Activated CD8-positive, alpha-beta memory T cell treated with anti-CD3 and anti-CD28 coated beads, Interleukin-2, amount 10 ng/mL, durations not matched to agents 7 days and 5 days (primary cell): Measurements from ENCODE around the gene CLCN1. TPM values are rescaled to one million over a fixed set of nuclear protein-coding genes. Genes with fewer than 3 reads are reported as not detected.
"Not testable (repeated sequence)": the region's sequence is repeated elsewhere in the genome, so short reads cannot be mapped to it uniquely, and the experiment has no call there.

Source experiments
- ATAC-seq: fragments of 150-1000 bp; cut with Tn5 transposase; one replicate; pipeline ENCODE4 v1.10.0; 2021; ENCODE audit warnings: moderate library complexity
- CTCF ChIA-PET: fragments of 350-600 bp; sonication (Branson Sonifier 250); formaldehyde crosslinking; loops from one replicate; lab custom pipeline; 2021; ENCODE audit warnings: antibody characterized with exemption; lab: Charles Lee
- DNase-seq: peaks from one replicate; pipeline ENCODE4 v3.0.0-alpha.2; 2020
- H3K27ac Mint-ChIP-seq: one replicate; pipeline ENCODE4 v1.8.0; 2021; ENCODE audit warnings: mild to moderate bottlenecking, mixed read lengths
- H3K27me3 Mint-ChIP-seq: one replicate; pipeline ENCODE4 v1.8.0; 2021; ENCODE audit warnings: mixed read lengths
- H3K36me3 Mint-ChIP-seq: one replicate; pipeline ENCODE4 v1.8.0; 2021; ENCODE audit warnings: mild to moderate bottlenecking, mixed read lengths
- H3K4me1 Mint-ChIP-seq: one replicate; pipeline ENCODE4 v1.8.0; 2021; ENCODE audit warnings: mixed read lengths
- H3K4me3 Mint-ChIP-seq: one replicate; pipeline ENCODE4 v1.8.0; 2021; ENCODE audit warnings: mild to moderate bottlenecking, moderate library complexity, mixed read lengths
- H3K9me3 Mint-ChIP-seq: one replicate; pipeline ENCODE4 v1.8.0; 2022; ENCODE audit warnings: low read depth, mixed read lengths
- total RNA-seq, 2 experiments: library from RNA; stranded (reverse); gene quantifications; one replicate each; pipeline ENCODE4 v1.2.3, GENCODE V29; 2021

Gene CLCN1
- total RNA-seq, 2 experiments from 2014 or later, result 0.09 TPM

DNA sequence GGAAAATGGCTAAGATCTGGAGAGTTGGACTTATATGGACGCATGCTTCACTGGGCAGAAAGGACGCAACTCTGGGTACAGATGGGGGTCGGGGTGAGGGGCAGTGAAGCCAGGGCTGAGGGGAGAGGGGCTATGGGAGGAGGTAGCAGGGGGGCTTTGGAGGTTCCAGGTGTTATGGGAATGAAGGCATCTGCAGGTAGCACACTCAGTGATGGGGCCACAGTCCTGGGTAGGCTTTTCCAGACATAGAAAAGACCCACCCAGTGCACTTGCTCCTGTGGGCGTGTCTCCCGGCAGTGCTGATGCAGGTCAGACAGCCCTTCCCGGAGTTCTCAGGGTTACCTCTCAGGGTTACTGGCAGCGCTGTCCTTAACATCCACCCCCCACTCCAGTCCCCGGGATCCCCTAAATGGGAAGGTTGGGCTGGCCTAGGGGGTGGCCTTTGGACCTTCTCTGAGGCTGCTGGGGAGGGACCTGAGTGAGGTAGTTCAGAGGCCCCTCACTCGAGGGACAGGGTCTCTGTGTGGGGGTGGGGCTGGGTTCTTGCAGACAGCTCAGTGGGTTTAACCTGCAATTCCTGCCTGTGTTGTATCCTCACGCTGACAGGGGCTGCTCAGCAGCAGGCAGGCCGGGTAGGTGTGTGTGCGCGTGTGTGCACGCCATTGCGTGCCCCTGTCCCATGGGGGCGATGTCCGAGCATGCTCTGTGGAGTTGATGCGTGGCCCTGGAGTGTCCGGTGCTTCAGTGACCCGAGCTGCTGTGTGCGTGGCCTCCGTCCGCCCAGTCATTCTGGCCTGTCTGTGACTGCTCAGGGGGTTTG is 71.5 kb downstream of the CLCN1 start:
- no peak for ATAC-seq
- CTCF ChIA-PET, result interaction anchor here (1.0 kb wide), 1 partner anchor 30 kb away, joined by 6 read pairs; no protein-coding TSS in a partner anchor
- H3K9me3 Mint-ChIP-seq, result no peaks in the 10 kb centered on the region
- H3K27ac Mint-ChIP-seq, result no peak overlapping the region
- DNase-seq, result no peak
- no peak overlapping the region for H3K4me3 Mint-ChIP-seq
- no peaks in the 10 kb centered on the region for H3K27me3 Mint-ChIP-seq
- H3K36me3 Mint-ChIP-seq, result peaks cover 21% of the 10 kb centered on the region
- peaks cover 14% of the 10 kb centered on the region for H3K4me1 Mint-ChIP-seq

DNA sequence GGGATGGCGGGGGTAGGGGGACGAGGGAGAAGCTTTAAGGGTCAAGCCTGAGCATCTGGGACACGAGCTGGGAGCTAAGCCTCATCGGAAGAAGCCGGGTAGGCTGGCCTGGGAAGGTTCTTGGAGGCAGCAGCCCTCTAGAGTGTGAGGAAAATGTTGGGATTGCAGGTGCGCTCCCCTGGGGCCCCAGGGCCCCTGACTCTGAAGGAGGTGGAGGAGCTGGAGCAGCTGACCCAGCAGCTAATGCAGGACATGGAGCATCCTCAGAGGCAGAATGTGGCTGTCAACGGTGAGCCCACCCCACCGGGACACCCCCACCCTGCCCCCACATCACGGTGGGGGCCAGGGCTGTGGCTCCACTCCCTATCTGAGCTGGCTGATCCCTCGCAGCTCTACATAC is 72.1 kb downstream of the CLCN1 start:
- Mint-ChIP-seq H3K4me1 (peaks cover 14% of the 10 kb centered on the region), H3K27ac (no peak overlapping the region), H3K36me3 (peaks cover 18% of the 10 kb centered on the region), H3K4me3 (no peak overlapping the region), H3K9me3 (no peaks in the 10 kb centered on the region), H3K27me3 (no peaks in the 10 kb centered on the region)
- no peak for DNase-seq
- no peak for ATAC-seq
- CTCF ChIA-PET, result interaction anchor here (0.9 to 2.2 kb wide), 3 partner anchors 8 to 29 kb away, joined by 3 to 6 read pairs (median 6); no protein-coding TSS in a partner anchor

DNA sequence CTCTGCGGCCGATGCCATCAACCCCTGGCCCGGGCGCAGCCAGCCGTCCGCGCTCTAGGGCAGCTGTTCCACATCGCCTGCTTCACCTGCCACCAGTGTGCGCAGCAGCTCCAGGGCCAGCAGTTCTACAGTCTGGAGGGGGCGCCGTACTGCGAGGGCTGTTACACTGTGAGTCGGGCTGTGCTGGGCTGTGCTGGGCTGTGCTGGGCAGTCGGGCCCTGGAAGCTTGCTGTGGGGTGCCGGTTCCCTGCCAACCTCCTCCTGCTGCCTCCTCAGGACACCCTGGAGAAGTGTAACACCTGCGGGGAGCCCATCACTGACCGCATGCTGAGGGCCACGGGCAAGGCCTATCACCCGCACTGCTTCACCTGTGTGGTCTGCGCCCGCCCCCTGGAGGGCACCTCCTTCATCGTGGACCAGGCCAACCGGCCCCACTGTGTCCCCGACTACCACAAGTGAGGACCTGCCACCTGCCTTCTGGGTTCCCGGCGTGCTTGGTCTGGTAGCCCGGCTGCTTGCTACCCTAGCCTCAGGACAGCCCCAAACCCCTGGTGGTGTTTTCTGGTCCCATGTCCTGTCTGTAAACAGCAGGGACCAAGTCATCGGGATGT is 72.7 kb downstream of the CLCN1 start:
- Mint-ChIP-seq H3K36me3 (peaks cover 16% of the 10 kb centered on the region), H3K27ac (no peak overlapping the region), H3K4me3 (no peak overlapping the region), H3K4me1 (peaks cover 14% of the 10 kb centered on the region), H3K27me3 (no peaks in the 10 kb centered on the region), H3K9me3 (no peaks in the 10 kb centered on the region)
- DNase-seq, result no peak
- no peak for ATAC-seq
- CTCF ChIA-PET, result interaction anchor here (0.9 to 2.2 kb wide), 5 partner anchors 8 to 79 kb away, joined by 3 to 6 read pairs (median 3); no protein-coding TSS in a partner anchor

DNA sequence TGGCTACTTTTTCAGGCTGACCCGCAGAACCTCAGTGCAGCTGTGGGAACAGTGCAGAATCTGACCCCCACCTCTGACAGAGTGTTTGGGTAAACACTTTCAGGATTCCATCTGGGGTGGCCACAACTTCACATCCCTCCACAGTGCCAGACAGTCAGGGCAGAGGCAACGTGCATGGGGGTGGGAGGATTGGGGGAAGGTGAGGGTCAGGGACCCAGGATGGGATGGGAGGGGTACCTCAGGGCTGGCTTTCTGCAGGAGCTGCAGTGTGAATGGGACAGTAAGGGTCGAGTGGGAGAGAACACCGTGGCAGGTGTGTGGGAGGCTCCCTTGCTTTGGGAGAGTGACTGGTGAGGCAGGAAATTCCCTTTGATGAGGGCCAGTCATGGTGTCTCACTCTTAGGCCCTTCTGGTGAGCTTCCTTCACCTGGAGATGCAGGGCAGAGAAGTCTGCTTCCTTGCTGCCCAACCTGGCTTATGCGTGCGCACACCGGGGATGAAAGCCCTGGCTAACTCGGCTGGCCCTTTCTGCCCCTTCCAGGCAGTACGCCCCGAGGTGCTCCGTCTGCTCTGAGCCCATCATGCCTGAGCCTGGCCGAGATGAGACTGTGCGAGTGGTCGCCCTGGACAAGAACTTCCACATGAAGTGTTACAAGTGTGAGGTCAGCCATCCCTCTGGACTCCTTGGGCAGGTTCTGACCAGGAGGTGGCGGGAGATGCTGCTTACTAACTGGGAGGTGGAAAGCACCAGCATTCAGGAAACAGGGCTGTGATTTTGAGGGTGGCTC is 73.6 kb downstream of the CLCN1 start:
- Mint-ChIP-seq H3K9me3 (no peaks in the 10 kb centered on the region), H3K36me3 (peaks cover 16% of the 10 kb centered on the region), H3K4me3 (no peak overlapping the region), H3K4me1 (peaks cover 14% of the 10 kb centered on the region), H3K27ac (peak overlapping the region; percentile 41), H3K27me3 (no peaks in the 10 kb centered on the region)
- CTCF ChIA-PET, result interaction anchor here (1.0 to 2.2 kb wide), 3 partner anchors 9 to 80 kb away, joined by 3 to 6 read pairs (median 3); no protein-coding TSS in a partner anchor
- DNase-seq (no peak), ATAC-seq (no peak)

DNA sequence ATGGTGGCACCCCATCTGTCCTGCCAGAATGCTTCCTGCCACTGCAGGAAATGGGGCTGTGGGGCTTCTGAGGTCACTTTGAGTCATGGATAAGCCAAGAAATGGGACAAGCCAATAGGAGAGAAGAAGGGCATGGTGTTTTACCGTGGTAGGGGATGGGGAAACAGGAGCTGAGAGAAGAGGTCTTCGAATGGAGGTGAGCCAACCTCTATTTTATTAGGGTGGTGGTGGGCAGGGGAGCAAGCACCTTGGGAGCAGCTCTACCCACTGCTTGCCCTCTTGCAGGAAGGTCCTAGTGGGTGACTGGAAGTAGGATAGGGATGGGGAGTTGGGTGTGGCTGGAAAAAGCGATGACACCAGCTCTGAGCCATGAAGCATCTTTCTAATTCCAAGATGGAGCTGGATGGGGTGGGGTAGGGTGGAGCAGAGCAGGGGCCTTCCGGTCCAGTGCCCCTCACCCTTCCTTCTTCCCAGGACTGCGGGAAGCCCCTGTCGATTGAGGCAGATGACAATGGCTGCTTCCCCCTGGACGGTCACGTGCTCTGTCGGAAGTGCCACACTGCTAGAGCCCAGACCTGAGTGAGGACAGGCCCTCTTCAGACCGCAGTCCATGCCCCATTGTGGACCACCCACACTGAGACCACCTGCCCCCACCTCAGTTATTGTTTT is 74.3 kb downstream of the CLCN1 start:
- ATAC-seq (no peak), DNase-seq (no peak)
- peaks cover 21% of the 10 kb centered on the region for H3K4me1 Mint-ChIP-seq
- H3K4me3 Mint-ChIP-seq, result no peak overlapping the region
- peaks cover 16% of the 10 kb centered on the region for H3K36me3 Mint-ChIP-seq
- H3K9me3 Mint-ChIP-seq, result no peaks in the 10 kb centered on the region
- H3K27ac Mint-ChIP-seq, result no peak overlapping the region
- no peaks in the 10 kb centered on the region for H3K27me3 Mint-ChIP-seq
- CTCF ChIA-PET, result interaction anchor here (2.2 kb wide), 1 partner anchor 10 kb away, joined by 6 read pairs; no protein-coding TSS in a partner anchor

DNA sequence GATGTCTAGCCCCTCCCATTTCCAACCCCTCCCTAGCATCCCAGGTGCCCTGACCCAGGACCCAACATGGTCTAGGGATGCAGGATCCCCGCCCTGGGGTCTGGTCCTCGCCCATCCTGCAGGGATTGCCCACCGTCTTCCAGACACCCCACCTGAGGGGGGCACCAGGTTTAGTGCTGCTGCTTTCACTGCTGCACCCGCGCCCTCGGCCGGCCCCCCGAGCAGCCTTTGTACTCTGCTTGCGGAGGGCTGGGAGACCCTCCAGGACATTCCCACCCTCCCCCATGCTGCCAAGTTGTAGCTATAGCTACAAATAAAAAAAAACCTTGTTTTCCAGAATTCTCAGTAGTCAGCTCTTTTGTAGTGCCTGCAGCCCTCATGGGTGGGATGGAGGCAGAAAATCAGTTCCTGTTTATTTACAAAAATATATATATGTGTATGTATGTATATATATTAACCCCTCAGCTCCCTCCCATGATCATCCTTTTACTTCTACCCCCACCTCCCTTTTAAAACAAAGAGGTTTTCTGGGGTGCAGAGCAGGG is 74.9 kb downstream of the CLCN1 start:
- DNase-seq (no peak), ATAC-seq (no peak)
- H3K4me1 Mint-ChIP-seq, result peaks cover 23% of the 10 kb centered on the region
- peaks cover 16% of the 10 kb centered on the region for H3K36me3 Mint-ChIP-seq
- H3K9me3 Mint-ChIP-seq, result no peaks in the 10 kb centered on the region
- H3K4me3 Mint-ChIP-seq, result no peak overlapping the region
- H3K27ac Mint-ChIP-seq, result no peak overlapping the region
- CTCF ChIA-PET, result no interaction called here
- H3K27me3 Mint-ChIP-seq, result no peaks in the 10 kb centered on the region

DNA sequence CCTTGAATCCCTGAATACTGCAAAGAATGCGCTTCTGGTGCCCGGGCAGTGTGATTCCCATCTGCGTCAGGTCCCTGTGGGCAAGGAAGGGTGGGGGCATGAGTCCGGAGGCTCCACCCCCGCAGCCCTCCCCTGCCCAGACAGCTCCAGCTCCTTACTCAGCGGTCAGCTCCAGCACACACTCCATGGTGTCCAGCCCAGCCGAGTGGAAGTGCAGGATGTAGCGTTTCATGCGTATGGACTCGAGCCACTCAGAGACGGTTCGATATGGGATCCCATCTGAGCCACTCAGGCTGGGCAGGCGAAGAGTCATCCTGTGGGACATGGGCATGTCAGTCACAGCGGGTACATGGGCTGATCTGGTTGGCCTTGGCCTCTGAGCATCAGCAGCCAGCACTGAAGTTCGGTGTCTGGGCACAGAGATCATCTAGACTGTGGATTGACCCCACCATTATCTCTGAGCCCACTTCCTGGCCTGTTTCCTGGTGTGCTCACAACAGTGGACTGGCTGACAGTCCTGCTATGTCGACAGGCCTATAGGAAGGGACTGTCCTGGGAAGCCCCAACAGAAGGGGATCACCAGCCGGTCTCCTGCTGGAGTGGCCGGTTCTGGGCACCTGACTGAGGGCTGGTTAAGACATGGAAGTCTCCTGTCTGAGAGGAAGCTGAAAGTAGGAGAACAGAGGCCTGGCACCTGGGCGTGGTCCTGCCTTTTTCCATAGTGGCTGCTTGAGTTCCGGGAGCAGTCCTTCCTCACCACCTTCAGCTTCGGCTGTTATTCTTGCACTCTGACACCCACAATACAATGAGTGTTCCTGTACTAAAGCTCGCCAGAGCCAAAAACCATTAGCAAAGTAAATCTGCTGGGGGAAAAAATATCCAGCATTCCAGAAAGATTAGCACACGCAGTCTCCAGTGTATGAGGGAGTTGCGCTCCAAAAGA is 75.8 kb downstream of the CLCN1 start:
- Mint-ChIP-seq H3K4me1 (peaks cover 23% of the 10 kb centered on the region), H3K27me3 (no peaks in the 10 kb centered on the region), H3K4me3 (no peak overlapping the region), H3K27ac (no peak overlapping the region), H3K36me3 (peaks cover 16% of the 10 kb centered on the region), H3K9me3 (no peaks in the 10 kb centered on the region)
- DNase-seq (no peak), ATAC-seq (no peak)
- CTCF ChIA-PET, result interaction anchor here (1.0 kb wide), 1 partner anchor 92 kb away, joined by 3 read pairs; no protein-coding TSS in a partner anchor

DNA sequence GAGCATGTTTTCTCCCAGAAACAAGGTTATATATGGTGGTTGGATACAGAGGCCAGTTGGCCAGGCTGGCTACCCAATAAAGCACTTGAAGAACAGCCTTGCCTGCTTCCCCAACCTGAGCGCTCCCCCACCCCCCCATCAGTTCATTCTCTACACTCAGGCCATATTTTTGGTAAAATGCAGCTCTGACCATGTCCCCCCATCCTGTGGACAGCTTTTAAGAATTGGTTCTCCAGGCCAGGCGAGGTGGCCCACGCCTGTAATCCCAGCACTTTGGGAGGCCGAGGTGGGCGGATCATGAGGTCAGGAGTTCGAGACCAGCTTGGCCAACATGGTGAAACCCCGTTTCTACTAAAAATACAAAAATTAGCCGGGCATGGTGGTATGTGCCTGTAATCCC is 76.5 kb downstream of the CLCN1 start:
- H3K9me3 Mint-ChIP-seq, H3K4me3 Mint-ChIP-seq, H3K27me3 Mint-ChIP-seq, ATAC-seq, DNase-seq, H3K27ac Mint-ChIP-seq: not testable (repeated sequence)
- H3K4me1 Mint-ChIP-seq, result peaks cover 23% of the 10 kb centered on the region
- peaks cover 16% of the 10 kb centered on the region for H3K36me3 Mint-ChIP-seq
- CTCF ChIA-PET, result interaction anchor here (1.0 kb wide), 1 partner anchor 93 kb away, joined by 3 read pairs; no protein-coding TSS in a partner anchor

DNA sequence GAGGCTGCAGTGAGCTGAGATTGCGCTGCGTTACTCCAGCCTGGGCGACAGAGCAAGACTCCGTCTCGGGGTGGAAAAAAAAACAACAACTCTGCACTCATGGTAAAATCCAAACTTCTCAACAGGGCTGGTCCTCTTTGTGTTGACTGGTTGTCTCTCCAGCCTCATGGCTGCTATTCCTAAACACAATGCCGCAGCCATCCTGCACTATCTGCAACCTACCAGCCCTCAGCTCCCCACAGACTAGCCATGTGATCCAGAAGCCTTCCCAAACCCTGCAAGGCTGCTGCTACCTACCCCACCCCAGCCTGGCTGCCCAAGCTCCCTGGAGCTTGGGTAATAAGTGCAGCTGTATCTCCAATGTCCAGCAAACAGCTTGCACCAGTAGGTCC is 77.0 kb downstream of the CLCN1 start:
- CTCF ChIA-PET, result interaction anchor here (0.8 to 1.0 kb wide), 2 partner anchors 16 to 93 kb away, joined by 3 read pairs; partner anchors contain the start of gene EPHA1
- H3K27me3 Mint-ChIP-seq, result no peaks in the 10 kb centered on the region
- peaks cover 19% of the 10 kb centered on the region for H3K4me1 Mint-ChIP-seq
- H3K36me3 Mint-ChIP-seq, result peaks cover 13% of the 10 kb centered on the region
- no peak overlapping the region for H3K27ac Mint-ChIP-seq
- DNase-seq, result no peak
- ATAC-seq, result no peak
- no peaks in the 10 kb centered on the region for H3K9me3 Mint-ChIP-seq
- no peak overlapping the region for H3K4me3 Mint-ChIP-seq

DNA sequence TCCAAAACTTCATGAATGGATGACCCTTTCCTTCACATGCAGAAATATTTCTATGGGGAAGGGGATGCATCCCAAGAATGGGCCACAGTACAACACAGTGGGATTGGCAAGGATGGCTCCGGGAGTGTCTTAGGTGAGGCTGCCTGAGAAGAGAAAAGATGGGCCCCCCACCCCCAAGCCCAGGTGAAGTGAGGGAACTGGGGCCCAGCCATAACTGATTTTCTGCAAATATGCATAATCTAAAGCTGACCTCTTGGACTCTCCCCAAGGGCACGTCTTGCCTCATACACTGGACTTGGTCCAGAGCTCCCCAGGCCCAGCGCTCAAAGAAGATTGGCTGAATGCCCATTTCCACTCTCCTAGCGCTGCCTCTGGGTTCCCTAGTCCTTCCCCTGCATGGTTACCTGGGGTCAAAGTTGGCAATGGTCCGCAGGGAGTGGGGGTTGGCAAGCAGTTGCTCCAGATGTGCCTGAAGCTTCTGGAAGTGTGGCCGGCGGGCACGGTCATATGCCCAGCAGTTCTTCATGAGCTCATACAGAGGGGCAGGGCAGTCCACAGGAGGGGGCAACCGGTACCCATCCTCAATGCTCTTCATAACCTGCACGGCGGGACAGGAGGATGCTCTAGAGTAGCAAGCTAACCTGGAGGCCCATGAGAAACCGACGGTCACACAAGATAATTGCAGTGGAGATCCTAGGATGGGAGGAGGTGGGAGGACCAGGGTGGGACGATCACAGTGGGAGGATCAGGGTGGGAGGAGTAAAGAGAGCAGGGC is 77.5 kb downstream of the CLCN1 start:
- no peak overlapping the region for H3K27ac Mint-ChIP-seq
- no peak for ATAC-seq

DNA sequence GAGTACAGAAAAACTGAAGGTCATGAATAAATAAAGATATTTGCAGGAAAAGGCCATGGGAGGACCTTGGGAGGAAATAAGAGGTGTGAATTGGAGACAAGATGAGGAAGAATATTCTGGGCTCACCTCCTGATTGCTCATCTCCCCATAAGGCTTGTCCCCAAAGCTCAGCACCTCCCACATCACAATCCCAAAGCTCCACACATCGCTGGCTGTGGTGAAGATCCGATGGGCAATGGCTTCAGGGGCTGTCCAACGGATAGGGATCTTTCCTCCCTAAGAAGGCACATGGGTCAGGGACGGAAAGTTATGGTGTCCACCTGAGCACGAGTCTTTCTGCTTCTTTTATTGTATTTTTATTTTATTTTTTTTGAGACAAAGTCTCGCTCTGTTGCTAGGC is 78.2 kb downstream of the CLCN1 start:
- CTCF ChIA-PET, result interaction anchor here (1.1 to 1.5 kb wide), 2 partner anchors 11 to 13 kb away, joined by 3 to 5 read pairs; no protein-coding TSS in a partner anchor
- Mint-ChIP-seq H3K27me3 (no peaks in the 10 kb centered on the region), H3K36me3 (peaks cover 13% of the 10 kb centered on the region), H3K4me3 (no peak overlapping the region), H3K4me1 (peaks cover 18% of the 10 kb centered on the region), H3K27ac (no peak overlapping the region), H3K9me3 (no peaks in the 10 kb centered on the region)
- ATAC-seq (no peak), DNase-seq (no peak)

More for the DNA sequence above, 77.5 kb downstream of the CLCN1 start:
- CTCF ChIA-PET, result interaction anchor here (0.8 to 1.1 kb wide), 2 partner anchors 10 to 16 kb away, joined by 3 read pairs; partner anchors contain the start of gene EPHA1
- peaks cover 19% of the 10 kb centered on the region for H3K4me1 Mint-ChIP-seq
- H3K4me3 Mint-ChIP-seq, result no peak overlapping the region
- no peaks in the 10 kb centered on the region for H3K9me3 Mint-ChIP-seq
- no peak for DNase-seq
- H3K36me3 Mint-ChIP-seq, result peaks cover 13% of the 10 kb centered on the region
- H3K27me3 Mint-ChIP-seq, result no peaks in the 10 kb centered on the region
